HCT116 (cell line): ENCODE data around the gene TRPC1. TPM values are rescaled to one million over a fixed set of nuclear protein-coding genes. Genes with fewer than 3 reads are reported as not detected.

Experiments used
- ATAC-seq: fragments of 200-7000 bp; cut with Tn5 transposase; 2 replicates; pipeline ENCODE4 v1.9.1; 2020; ENCODE audit warnings: mild to moderate bottlenecking, moderate library complexity
- BruUV-seq: library from RNA; stranded (reverse); fragments of 400-500 nt; replicated peaks from 2 replicates; lab custom pipeline; 2021; lab: Mats Ljungman, UMichigan
- CTCF ChIA-PET: fragments of 300-600 bp; sonication (Branson Sonifier 250); formaldehyde crosslinking; loops from one replicate; lab custom pipeline; 2021; ENCODE audit warnings: antibody characterized with exemption; lab: Charles Lee
- POLR2A ChIA-PET: fragments of 300-600, 350-600 bp; sonication (Branson Sonifier 250); formaldehyde crosslinking; loops from one replicate; lab custom pipeline; 2021; ENCODE audit warnings: antibody characterized with exemption; lab: Charles Lee
- RAD21 ChIA-PET, 2 experiments: fragments of 300-600 bp; sonication (Branson Sonifier 250); formaldehyde crosslinking; loops; one replicate each; lab custom pipeline; 2023; ENCODE audit warnings: low total read pairs in 2 of 2; ENCODE audit not compliant: uncharacterized antibody in 2 of 2, unreplicated experiment in 2 of 2, low non-redundant PET in 1 of 2; lab: Charles Lee
- DNase-seq: peaks from one replicate; pipeline ENCODE4 v3.0.0-alpha.2; 2010; ENCODE audit warnings: low read depth, low spot score
- H2AFZ ChIP-seq: fragments of 200-600 bp; shearing (Covaris generic), sonication (generic); 2 replicates; pipeline ENCODE4 v1.6.1; 2017; ENCODE audit warnings: low read depth, mixed run types, mixed read lengths, antibody characterized with exemption, low read length; ENCODE audit not compliant: poor library complexity, severe bottlenecking
- H3K27ac ChIP-seq: 2 replicates; pipeline ENCODE4 v1.5.1; 2012; ENCODE audit warnings: low read depth, low read length
- H3K27me3 ChIP-seq: fragments of 200-600 bp; sonication (generic); 2 replicates; pipeline ENCODE4 v1.6.1; 2016; ENCODE audit warnings: mixed run types, low read length, mixed read lengths; ENCODE audit not compliant: insufficient read depth
- H3K36me3 ChIP-seq, 2 experiments: fragments of 200-500 bp in 1 of 2; fragments of 200-600 bp in 1 of 2; sonication (Bioruptor generic) in 1 of 2; sonication (generic) in 1 of 2; 2 replicates each; pipeline versions ENCODE4 v1.5.1 to v1.6.1; 2014 to 2016; ENCODE audit warnings: low read length in 2 of 2, inconsistent platforms in 1 of 2, mixed read lengths in 1 of 2, mixed run types in 1 of 2; ENCODE audit not compliant: insufficient read depth in 2 of 2, control insufficient read depth in 1 of 2
- H3K4me1 ChIP-seq, 2 experiments: fragments of 200-600 bp in 1 of 2; sonication (generic) in 1 of 2; 2 replicates each; pipeline versions ENCODE4 v1.5.1 to v1.6.1; 2012 to 2017; ENCODE audit warnings: low read length in 2 of 2, inconsistent platforms in 1 of 2, mild to moderate bottlenecking in 1 of 2, mixed read lengths in 1 of 2, mixed run types in 1 of 2, moderate library complexity in 1 of 2; ENCODE audit not compliant: insufficient read depth in 2 of 2, control insufficient read depth in 1 of 2
- H3K4me2 ChIP-seq: fragments of 200-600 bp; sonication (generic); 2 replicates; pipeline ENCODE4 v1.6.1; 2017; ENCODE audit warnings: mixed run types, low read length, mixed read lengths
- H3K4me3 ChIP-seq, 2 experiments: fragments of 200-600 bp in 1 of 2; sonication (generic) in 1 of 2; replicated peaks in 1 of 2; 2 replicates each; pipeline ENCODE4 v1.5.1; 2011 to 2016; ENCODE audit warnings: low read length in 2 of 2, control low read depth in 1 of 2, low read depth in 1 of 2, mild to moderate bottlenecking in 1 of 2, mixed read lengths in 1 of 2, mixed run types in 1 of 2
- H3K79me2 ChIP-seq: fragments of 200-600 bp; sonication (generic); 2 replicates; pipeline ENCODE4 v1.6.1; 2017; ENCODE audit warnings: mild to moderate bottlenecking, mixed run types, low read length, moderate library complexity, mixed read lengths; ENCODE audit not compliant: insufficient read depth
- H3K9ac ChIP-seq: fragments of 200-600 bp; sonication (generic); 2 replicates; pipeline ENCODE4 v1.6.1; 2016; ENCODE audit warnings: low read length, mixed read lengths
- H3K9me2 ChIP-seq: fragments of 200-600 bp; sonication (generic), shearing (Covaris generic); 2 replicates; pipeline ENCODE4 v1.6.1; 2017; ENCODE audit warnings: mixed run types, mild to moderate bottlenecking, moderate library complexity; ENCODE audit not compliant: insufficient read depth
- H3K9me3 ChIP-seq, 2 experiments: fragments of 200-500 bp in 1 of 2; fragments of 200-600 bp in 1 of 2; sonication (Bioruptor generic) in 1 of 2; sonication (generic) in 1 of 2; 2 replicates each; pipeline ENCODE4 v1.6.1; 2014 to 2017; ENCODE audit warnings: low read length in 2 of 2, mixed read lengths in 2 of 2, inconsistent platforms in 1 of 2, low read depth in 1 of 2, mild to moderate bottlenecking in 1 of 2, mixed run types in 1 of 2, moderate library complexity in 1 of 2; ENCODE audit not compliant: control insufficient read depth in 1 of 2, insufficient read depth in 1 of 2
- H4K20me1 ChIP-seq: fragments of 200-600 bp; sonication (generic), shearing (Covaris generic); 2 replicates; pipeline ENCODE4 v1.6.1; 2017; ENCODE audit warnings: mixed run types, mild to moderate bottlenecking, moderate library complexity; ENCODE audit not compliant: insufficient read depth
- ELF1 ChIP-seq: IDR thresholded peaks from 2 replicates; pipeline ENCODE4 v1.6.1; 2012; ENCODE audit warnings: low read depth, borderline replicate concordance
- EZH2 ChIP-seq: fragments of 200-600 bp; sonication (generic); IDR thresholded peaks from 2 replicates; pipeline ENCODE4 v1.6.1; 2017; ENCODE audit warnings: antibody characterized with exemption, mixed run types
- EZH2phosphoT487 ChIP-seq: fragments of 200-600 bp; IDR thresholded peaks from 2 replicates; pipeline ENCODE4 v1.6.1; 2018; ENCODE audit warnings: antibody characterized with exemption, borderline replicate concordance
- POLR2A ChIP-seq: IDR thresholded peaks from 2 replicates; pipeline ENCODE4 v1.7.0; 2011; ENCODE audit warnings: borderline replicate concordance; ENCODE audit not compliant: insufficient read depth, insufficient read length; ENCODE audit errors: extremely low read depth
- POLR2AphosphoS5 ChIP-seq: IDR thresholded peaks from 2 replicates; pipeline ENCODE4 v1.6.1; 2011; ENCODE audit warnings: mild to moderate bottlenecking, low read depth, low read length, moderate library complexity
- RAD21 ChIP-seq: IDR thresholded peaks from 2 replicates; pipeline ENCODE4 v1.6.1; 2012; ENCODE audit warnings: low read depth, mild to moderate bottlenecking
- SIN3A ChIP-seq: IDR thresholded peaks from 2 replicates; pipeline ENCODE4 v1.6.1; 2012; ENCODE audit warnings: low read depth
- SP1 ChIP-seq: IDR thresholded peaks from 2 replicates; pipeline ENCODE4 v1.6.1; 2012; ENCODE audit warnings: low read depth
- ZFX ChIP-seq: fragments of 450-650 bp; IDR thresholded peaks from 2 replicates; pipeline ENCODE4 v1.6.1; 2017
- ZNF274 ChIP-seq: fragments of 200-500 bp; sonication (Bioruptor generic); IDR thresholded peaks from 2 replicates; pipeline ENCODE4 v1.6.1; 2014; ENCODE audit warnings: mild to moderate bottlenecking, low read depth, low read length, inconsistent platforms
- intact Hi-C: fragments of 100-400 bp; cut with micrococcal nuclease; formaldehyde crosslinking; loops from 2 replicates; pipeline ENCODE4 v1.10.0; 2022
- total RNA-seq: library from RNA; stranded (reverse); gene quantifications from one replicate; pipeline ENCODE4 v1.2.1, GENCODE V29; 2021; ENCODE audit not compliant: unreplicated experiment
- TF ChIP-seq, protein P1 (sequence below), 3 experiments: fragments of 200-600 bp in 1 of 3; sonication (generic) in 1 of 3; IDR thresholded peaks in 2 of 3; conservative IDR thresholded peaks in 1 of 3; 2 replicates each; pipeline ENCODE4 v1.5.1; 2012 to 2017; ENCODE audit warnings: low read depth in 2 of 3, low read length in 2 of 3, antibody characterized with exemption in 1 of 3, borderline replicate concordance in 1 of 3, control low read depth in 1 of 3, mild to moderate bottlenecking in 1 of 3, mixed read lengths in 1 of 3, mixed run types in 1 of 3, moderate library complexity in 1 of 3; ENCODE audit not compliant: insufficient read depth in 1 of 3
- TF ChIP-seq, protein P2 (sequence below): IDR thresholded peaks from 2 replicates; pipeline ENCODE4 v1.6.1; 2011; ENCODE audit warnings: mild to moderate bottlenecking, low read length, moderate library complexity; ENCODE audit not compliant: insufficient replicate concordance; ENCODE audit errors: extremely low read depth
- TF ChIP-seq, protein P3 (sequence below): IDR thresholded peaks from 2 replicates; pipeline ENCODE4 v1.6.1; 2012; ENCODE audit warnings: low read depth

The TRPC1 gene
- total RNA-seq, 1 experiment from 2014 or later: 6.1 TPM

DNA sequence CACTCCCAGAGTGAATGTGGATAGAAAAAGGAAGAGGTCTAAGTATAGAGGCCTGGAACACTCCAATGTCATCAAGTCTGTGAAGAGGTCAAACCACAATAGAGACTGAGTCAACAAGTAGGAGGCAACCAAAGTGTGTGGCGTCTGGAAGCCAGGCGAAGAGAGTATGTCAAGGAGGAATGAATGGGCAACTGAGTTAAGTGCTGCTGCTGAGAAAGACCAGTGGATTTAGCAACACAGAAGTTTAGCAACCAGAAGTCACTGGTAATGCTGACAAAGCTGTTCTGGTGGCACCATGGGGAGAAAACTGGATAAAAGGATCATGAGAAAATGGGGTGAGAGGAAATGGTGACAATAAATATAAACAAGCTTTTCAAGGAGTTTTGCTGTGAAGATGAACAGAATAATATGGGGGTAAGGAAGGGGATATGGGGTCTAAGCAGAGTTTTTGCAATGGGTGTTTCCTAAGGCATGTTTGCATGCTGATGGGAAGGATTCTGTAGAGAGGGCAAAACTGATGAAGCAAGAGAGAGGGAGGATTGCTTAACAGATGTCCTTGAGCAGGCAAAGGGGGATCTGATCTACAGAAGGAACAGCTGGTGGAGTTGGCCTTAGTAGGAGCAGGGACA is 126.7 kb downstream of the TRPC1 start (continued):
- TF ChIP-seq RAD21: no peak
- TF ChIP-seq SP1: peak; percentile 43; the same call in 1 of the 2 replicates
- TF ChIP-seq ELF1: no peak
- no peak for TF ChIP-seq EZH2
- TF ChIP-seq, protein P1, sequence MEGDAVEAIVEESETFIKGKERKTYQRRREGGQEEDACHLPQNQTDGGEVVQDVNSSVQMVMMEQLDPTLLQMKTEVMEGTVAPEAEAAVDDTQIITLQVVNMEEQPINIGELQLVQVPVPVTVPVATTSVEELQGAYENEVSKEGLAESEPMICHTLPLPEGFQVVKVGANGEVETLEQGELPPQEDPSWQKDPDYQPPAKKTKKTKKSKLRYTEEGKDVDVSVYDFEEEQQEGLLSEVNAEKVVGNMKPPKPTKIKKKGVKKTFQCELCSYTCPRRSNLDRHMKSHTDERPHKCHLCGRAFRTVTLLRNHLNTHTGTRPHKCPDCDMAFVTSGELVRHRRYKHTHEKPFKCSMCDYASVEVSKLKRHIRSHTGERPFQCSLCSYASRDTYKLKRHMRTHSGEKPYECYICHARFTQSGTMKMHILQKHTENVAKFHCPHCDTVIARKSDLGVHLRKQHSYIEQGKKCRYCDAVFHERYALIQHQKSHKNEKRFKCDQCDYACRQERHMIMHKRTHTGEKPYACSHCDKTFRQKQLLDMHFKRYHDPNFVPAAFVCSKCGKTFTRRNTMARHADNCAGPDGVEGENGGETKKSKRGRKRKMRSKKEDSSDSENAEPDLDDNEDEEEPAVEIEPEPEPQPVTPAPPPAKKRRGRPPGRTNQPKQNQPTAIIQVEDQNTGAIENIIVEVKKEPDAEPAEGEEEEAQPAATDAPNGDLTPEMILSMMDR (IDR thresholded peaks at IDR 0.05 in 2 of 3, conservative IDR thresholded peaks at IDR 0.05 in 1 of 3; ENCODE audit: borderline replicate concordance in 1 of 3, insufficient read depth in 1 of 3, low read depth in 2 of 3, low read length in 2 of 3): no peak
- TF ChIP-seq SIN3A: peak; percentile 58; the same call in 1 of the 2 replicates
- TF ChIP-seq ZFX: no peak
- no peak for TF ChIP-seq EZH2phosphoT487
- no peak for TF ChIP-seq POLR2A
- no peak for TF ChIP-seq POLR2AphosphoS5

DNA sequence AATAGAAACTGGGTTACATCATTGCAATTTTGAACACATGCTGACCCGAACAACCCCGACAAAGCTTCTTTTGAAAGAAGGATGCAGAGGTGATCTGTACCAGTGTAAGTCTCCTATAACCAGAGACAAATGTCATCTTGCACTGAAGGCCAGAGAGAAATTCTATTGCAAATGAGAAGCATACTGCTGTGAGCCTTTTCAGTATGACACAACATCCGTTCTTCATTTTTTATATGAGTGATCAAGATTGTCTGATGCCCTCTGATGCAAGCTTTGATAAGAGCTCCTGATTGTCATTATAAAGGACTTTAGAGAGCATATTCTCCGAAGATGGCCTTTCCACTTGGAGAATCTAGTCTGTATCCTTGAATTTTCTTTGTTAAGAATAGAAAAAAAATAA is 128.2 kb downstream of the TRPC1 start:
- Histone ChIP-seq H3K9me2 (no peaks in the 10 kb centered on the region), H3K4me3 (no peak overlapping the region), H3K4me1 (peaks cover 17 to 28% of the 10 kb centered on the region in 2 experiments), H3K36me3 (no peaks in the 10 kb centered on the region), H3K79me2 (no peaks in the 10 kb centered on the region), H4K20me1 (no peaks in the 10 kb centered on the region), H3K9me3 (no peaks in the 10 kb centered on the region), H3K27ac (no peak overlapping the region), H3K9ac (no peak overlapping the region), H3K27me3 (peaks cover 25% of the 10 kb centered on the region; the same call in 1 of the 2 replicates), H3K4me2 (no peak overlapping the region), H2AFZ (no peak overlapping the region)
- no TSS peak for BruUV-seq
- CTCF ChIA-PET: no interaction called here
- POLR2A ChIA-PET: no interaction called here
- RAD21 ChIA-PET: no interaction called here
- intact Hi-C loops: no loop called here
- DNase-seq: no peak
- ATAC-seq: no peak
- TF ChIP-seq RAD21 (no peak), EZH2 (no peak), SP1 (no peak), ZNF274 (no peak), ZFX (no peak), SIN3A (no peak), ELF1 (no peak)
- TF ChIP-seq, protein P1 (IDR thresholded peaks at IDR 0.05 in 2 of 3, conservative IDR thresholded peaks at IDR 0.05 in 1 of 3; ENCODE audit: borderline replicate concordance in 1 of 3, insufficient read depth in 1 of 3, low read depth in 2 of 3, low read length in 2 of 3): no peak
- TF ChIP-seq, protein P2, sequence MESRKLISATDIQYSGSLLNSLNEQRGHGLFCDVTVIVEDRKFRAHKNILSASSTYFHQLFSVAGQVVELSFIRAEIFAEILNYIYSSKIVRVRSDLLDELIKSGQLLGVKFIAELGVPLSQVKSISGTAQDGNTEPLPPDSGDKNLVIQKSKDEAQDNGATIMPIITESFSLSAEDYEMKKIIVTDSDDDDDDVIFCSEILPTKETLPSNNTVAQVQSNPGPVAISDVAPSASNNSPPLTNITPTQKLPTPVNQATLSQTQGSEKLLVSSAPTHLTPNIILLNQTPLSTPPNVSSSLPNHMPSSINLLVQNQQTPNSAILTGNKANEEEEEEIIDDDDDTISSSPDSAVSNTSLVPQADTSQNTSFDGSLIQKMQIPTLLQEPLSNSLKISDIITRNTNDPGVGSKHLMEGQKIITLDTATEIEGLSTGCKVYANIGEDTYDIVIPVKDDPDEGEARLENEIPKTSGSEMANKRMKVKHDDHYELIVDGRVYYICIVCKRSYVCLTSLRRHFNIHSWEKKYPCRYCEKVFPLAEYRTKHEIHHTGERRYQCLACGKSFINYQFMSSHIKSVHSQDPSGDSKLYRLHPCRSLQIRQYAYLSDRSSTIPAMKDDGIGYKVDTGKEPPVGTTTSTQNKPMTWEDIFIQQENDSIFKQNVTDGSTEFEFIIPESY: no peak
- TF ChIP-seq, protein P3, sequence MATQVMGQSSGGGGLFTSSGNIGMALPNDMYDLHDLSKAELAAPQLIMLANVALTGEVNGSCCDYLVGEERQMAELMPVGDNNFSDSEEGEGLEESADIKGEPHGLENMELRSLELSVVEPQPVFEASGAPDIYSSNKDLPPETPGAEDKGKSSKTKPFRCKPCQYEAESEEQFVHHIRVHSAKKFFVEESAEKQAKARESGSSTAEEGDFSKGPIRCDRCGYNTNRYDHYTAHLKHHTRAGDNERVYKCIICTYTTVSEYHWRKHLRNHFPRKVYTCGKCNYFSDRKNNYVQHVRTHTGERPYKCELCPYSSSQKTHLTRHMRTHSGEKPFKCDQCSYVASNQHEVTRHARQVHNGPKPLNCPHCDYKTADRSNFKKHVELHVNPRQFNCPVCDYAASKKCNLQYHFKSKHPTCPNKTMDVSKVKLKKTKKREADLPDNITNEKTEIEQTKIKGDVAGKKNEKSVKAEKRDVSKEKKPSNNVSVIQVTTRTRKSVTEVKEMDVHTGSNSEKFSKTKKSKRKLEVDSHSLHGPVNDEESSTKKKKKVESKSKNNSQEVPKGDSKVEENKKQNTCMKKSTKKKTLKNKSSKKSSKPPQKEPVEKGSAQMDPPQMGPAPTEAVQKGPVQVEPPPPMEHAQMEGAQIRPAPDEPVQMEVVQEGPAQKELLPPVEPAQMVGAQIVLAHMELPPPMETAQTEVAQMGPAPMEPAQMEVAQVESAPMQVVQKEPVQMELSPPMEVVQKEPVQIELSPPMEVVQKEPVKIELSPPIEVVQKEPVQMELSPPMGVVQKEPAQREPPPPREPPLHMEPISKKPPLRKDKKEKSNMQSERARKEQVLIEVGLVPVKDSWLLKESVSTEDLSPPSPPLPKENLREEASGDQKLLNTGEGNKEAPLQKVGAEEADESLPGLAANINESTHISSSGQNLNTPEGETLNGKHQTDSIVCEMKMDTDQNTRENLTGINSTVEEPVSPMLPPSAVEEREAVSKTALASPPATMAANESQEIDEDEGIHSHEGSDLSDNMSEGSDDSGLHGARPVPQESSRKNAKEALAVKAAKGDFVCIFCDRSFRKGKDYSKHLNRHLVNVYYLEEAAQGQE: no peak
